OCI-LY7 (cell line): ENCODE results near the gene PRR3.

Source experiments
- CTCF ChIP-seq: fragments of 200-600 bp; sonication (generic); conservative IDR thresholded peaks from 2 replicates; pipeline ENCODE4 v1.5.1; 2014; ENCODE audit warnings: mild to moderate bottlenecking, antibody characterized with exemption, low read length, moderate library complexity, mixed read lengths
- EZH2phosphoT487 ChIP-seq: fragments of 200-600 bp; sonication (generic); IDR thresholded peaks from 2 replicates; pipeline ENCODE4 v1.6.1; 2018; ENCODE audit warnings: low read depth, borderline replicate concordance, mild to moderate bottlenecking, mixed run types, antibody characterized with exemption, low read length, moderate library complexity, mixed read lengths

- no peak for TF ChIP-seq CTCF
- TF ChIP-seq EZH2phosphoT487, result no peak
Measured at GRCh38 chr6:30564114-30564513, 7.0 kb downstream of the PRR3 start.
